Transverse colon (tissue), 4 donors: ENCODE data around the gene DHRS13.

ENCODE experiments used
- EP300 ChIP-seq: sonication (generic); formaldehyde crosslinking; IDR thresholded peaks from one replicate; pipeline ENCODE4 v1.6.1; 2017; ENCODE audit warnings: antibody characterized with exemption, low read depth
- POLR2A ChIP-seq: fragments of 450-650 bp; IDR thresholded peaks from one replicate; pipeline ENCODE4 v1.6.1; 2016; ENCODE audit warnings: antibody characterized with exemption, mild to moderate bottlenecking, moderate library complexity
- POLR2AphosphoS5 ChIP-seq, 3 donors: sonication (generic); formaldehyde crosslinking; IDR thresholded peaks; one replicate each; pipeline ENCODE4 v1.6.1; 2016; ENCODE audit warnings: antibody characterized with exemption in 3 of 3
- TF ChIP-seq, protein P1 (sequence below), 5 experiments: fragments of 200-600 bp in 3 of 5; fragments of 450-650 bp in 2 of 5; sonication (generic) in 3 of 5; IDR thresholded peaks; 1 replicate in 2 of 5; 2 replicates in 3 of 5; pipeline ENCODE4 v1.5.1; 2016 to 2017; ENCODE audit warnings: antibody characterized with exemption in 5 of 5, inconsistent platforms in 3 of 5, mild to moderate bottlenecking in 2 of 5, moderate library complexity in 1 of 5

- TF ChIP-seq, protein P1, sequence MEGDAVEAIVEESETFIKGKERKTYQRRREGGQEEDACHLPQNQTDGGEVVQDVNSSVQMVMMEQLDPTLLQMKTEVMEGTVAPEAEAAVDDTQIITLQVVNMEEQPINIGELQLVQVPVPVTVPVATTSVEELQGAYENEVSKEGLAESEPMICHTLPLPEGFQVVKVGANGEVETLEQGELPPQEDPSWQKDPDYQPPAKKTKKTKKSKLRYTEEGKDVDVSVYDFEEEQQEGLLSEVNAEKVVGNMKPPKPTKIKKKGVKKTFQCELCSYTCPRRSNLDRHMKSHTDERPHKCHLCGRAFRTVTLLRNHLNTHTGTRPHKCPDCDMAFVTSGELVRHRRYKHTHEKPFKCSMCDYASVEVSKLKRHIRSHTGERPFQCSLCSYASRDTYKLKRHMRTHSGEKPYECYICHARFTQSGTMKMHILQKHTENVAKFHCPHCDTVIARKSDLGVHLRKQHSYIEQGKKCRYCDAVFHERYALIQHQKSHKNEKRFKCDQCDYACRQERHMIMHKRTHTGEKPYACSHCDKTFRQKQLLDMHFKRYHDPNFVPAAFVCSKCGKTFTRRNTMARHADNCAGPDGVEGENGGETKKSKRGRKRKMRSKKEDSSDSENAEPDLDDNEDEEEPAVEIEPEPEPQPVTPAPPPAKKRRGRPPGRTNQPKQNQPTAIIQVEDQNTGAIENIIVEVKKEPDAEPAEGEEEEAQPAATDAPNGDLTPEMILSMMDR (IDR thresholded peaks at IDR 0.05) = no peak
- TF ChIP-seq EP300 = no peak
- TF ChIP-seq POLR2A = no peak
- no peak for TF ChIP-seq POLR2AphosphoS5 (IDR thresholded peaks at IDR 0.05)
These were observed 737 bp downstream of the DHRS13 start for GRCh38 chr17:28901866-28902818.
